ENCODE results near the gene SMARCC1.

SMARCC1 gene

DNA sequence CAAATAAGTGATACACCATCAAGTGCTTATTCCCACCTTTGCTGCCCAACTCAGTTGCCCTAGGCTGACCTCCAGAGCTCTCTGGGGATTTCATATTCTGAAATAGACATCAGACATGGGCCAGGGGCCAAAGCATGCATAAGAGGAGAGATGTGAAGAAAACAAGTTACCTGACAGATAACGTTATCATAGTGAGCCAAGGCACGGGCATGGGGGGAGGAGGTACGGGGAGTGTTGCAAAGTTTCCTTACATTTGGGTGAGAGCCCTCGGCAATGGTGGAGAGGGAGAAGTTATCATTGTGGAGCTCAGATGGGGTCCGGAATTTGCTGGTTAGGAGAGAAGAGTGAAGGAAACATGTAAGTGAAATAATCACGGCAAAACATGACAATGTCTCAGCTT lies 212.8 kb downstream of the SMARCC1 start:
- no peaks in the 10 kb centered on the region for H3K36me3 ChIP-seq (ENCODE audit: insufficient read depth, low read length)
- no peaks in the 10 kb centered on the region for H3K4me1 ChIP-seq (ENCODE audit: insufficient read depth, low read length)
- H3K9me3 ChIP-seq (ENCODE audit: control insufficient read depth, insufficient read depth, low read length), result no peaks in the 10 kb centered on the region
- H3K9ac ChIP-seq (ENCODE audit: low read depth, low read length), result no peak overlapping the region

- H3K4me1 ChIP-seq (ENCODE audit: insufficient read depth, low read length), result no peaks in the 10 kb centered on the region
- no peak overlapping the region for H3K9ac ChIP-seq (ENCODE audit: low read depth, low read length)
- H3K36me3 ChIP-seq (ENCODE audit: insufficient read depth, low read length), result no peaks in the 10 kb centered on the region
- no peaks in the 10 kb centered on the region for H3K9me3 ChIP-seq (ENCODE audit: control insufficient read depth, insufficient read depth, low read length)
Observed at GRCh38 chr3:47567149-47567548, 214.5 kb downstream of the SMARCC1 start.

- Histone ChIP-seq H3K4me1 (ENCODE audit: insufficient read depth, low read length) (no peaks in the 10 kb centered on the region), H3K36me3 (ENCODE audit: insufficient read depth, low read length) (no peaks in the 10 kb centered on the region), H3K9me3 (ENCODE audit: control insufficient read depth, insufficient read depth, low read length) (no peaks in the 10 kb centered on the region), H3K9ac (ENCODE audit: low read depth, low read length) (no peak overlapping the region)
Observed at GRCh38 chr3:47566667-47567066, 215.0 kb downstream of the SMARCC1 start.

DNA sequence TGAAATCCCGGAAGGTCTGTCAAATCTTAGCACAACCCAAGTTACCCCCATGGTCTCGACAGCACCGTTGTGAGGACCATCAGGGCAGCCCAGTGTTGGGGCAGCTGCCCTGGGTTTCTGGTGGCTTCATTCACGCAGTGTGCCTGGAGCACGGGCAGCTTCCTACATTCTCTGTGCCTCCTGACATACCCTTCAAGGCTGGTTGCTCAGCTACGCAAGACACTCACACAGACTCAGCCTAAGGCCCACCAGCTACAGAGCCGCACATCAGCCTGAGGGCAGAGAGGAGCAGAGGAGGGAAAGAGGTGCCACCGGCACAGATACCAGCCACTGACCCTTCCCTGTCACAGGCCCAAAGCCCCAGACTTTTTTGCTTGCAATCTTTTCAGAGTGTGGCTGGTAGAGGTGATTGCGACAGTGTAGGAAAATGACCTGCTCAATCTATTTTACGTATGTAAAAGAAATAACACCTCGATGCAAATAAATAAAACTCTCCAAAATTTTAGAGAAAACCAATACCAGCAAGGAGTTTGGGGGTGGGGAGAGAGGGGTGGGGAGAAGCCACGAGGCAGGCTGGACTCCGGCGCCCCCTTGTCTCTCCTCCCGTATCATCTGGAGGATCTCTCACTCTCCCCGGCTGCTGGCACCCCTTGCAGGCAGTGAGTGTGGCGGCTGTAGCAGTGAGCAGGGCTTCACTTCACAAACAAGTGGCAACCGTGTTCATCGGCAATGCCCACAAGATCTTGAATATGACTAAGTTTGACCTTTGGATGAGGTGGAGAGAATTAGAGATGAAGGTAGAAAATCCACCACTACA lies 215.8 kb downstream of the SMARCC1 start:
- no peak overlapping the region for H3K9ac ChIP-seq (ENCODE audit: low read depth, low read length)
- H3K4me1 ChIP-seq (ENCODE audit: insufficient read depth, low read length), result no peaks in the 10 kb centered on the region
- no peaks in the 10 kb centered on the region for H3K9me3 ChIP-seq (ENCODE audit: control insufficient read depth, insufficient read depth, low read length)
- no peaks in the 10 kb centered on the region for H3K36me3 ChIP-seq (ENCODE audit: insufficient read depth, low read length)

- no peaks in the 10 kb centered on the region for H3K36me3 ChIP-seq (ENCODE audit: insufficient read depth, low read length)
- H3K9me3 ChIP-seq (ENCODE audit: control insufficient read depth, insufficient read depth, low read length), result no peaks in the 10 kb centered on the region
- no peak overlapping the region for H3K9ac ChIP-seq (ENCODE audit: low read depth, low read length)
- H3K4me1 ChIP-seq (ENCODE audit: insufficient read depth, low read length), result no peaks in the 10 kb centered on the region
Observed at GRCh38 chr3:47556351-47556750, 225.3 kb downstream of the SMARCC1 start.

- H3K9ac ChIP-seq (ENCODE audit: low read depth, low read length), result no peak overlapping the region
- H3K9me3 ChIP-seq (ENCODE audit: control insufficient read depth, insufficient read depth, low read length), result no peaks in the 10 kb centered on the region
- no peaks in the 10 kb centered on the region for H3K4me1 ChIP-seq (ENCODE audit: insufficient read depth, low read length)
- H3K36me3 ChIP-seq (ENCODE audit: insufficient read depth, low read length), result no peaks in the 10 kb centered on the region
Observed at GRCh38 chr3:47554335-47554734, 227.4 kb downstream of the SMARCC1 start.

- no peaks in the 10 kb centered on the region for H3K9me3 ChIP-seq (ENCODE audit: control insufficient read depth, insufficient read depth, low read length)
- no peaks in the 10 kb centered on the region for H3K36me3 ChIP-seq (ENCODE audit: insufficient read depth, low read length)
Observed at GRCh38 chr3:47553407-47553806, 228.3 kb downstream of the SMARCC1 start.

DNA sequence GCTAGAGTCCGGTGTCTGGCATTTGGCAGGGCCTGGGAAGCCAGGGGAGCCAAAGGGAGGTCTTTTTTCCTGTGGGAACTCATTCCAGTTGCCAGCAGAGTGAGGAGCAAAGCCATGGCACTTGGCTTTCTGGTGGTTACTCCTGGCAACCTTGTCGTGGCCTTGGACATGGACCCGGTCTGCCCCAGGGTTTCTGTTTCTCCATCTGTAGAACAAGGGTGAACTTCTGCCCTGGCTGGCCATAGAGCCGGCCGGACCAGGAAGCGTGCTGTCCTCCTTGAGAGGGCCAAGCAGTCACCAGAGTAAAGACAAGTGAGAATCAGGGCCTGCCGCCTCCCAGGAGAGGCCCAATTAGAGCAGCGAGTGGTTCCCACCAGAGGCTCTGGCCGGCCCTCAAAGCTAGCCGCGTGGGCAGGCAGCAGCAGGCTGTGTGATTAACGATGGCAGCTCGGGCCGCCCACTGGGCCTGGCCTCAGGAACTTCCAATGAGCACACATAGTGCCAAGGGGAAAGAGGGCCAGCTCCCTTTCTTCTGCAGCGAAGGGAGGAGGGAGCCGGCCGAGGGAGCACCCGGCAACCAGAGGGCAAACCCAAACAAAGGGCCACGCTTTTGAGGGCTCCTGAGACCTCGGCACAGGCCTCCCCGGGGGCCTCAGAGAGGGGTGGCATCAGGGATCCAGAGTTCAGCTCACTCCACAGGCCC lies 239.1 kb downstream of the SMARCC1 start:
- no peaks in the 10 kb centered on the region for H3K4me1 ChIP-seq (ENCODE audit: insufficient read depth, low read length)

More at GRCh38 chr3:47553407-47553806, 228.3 kb downstream of the SMARCC1 start:
- H3K9ac ChIP-seq (ENCODE audit: low read depth, low read length), result no peak overlapping the region
- no peaks in the 10 kb centered on the region for H3K4me1 ChIP-seq (ENCODE audit: insufficient read depth, low read length)

GRCh38 chr3:47541583-47542108 lies 240.0 kb downstream of the SMARCC1 start:
- no peak overlapping the region for H3K9ac ChIP-seq (ENCODE audit: low read depth, low read length)
- no peaks in the 10 kb centered on the region for H3K4me1 ChIP-seq (ENCODE audit: insufficient read depth, low read length)
- H3K9me3 ChIP-seq (ENCODE audit: control insufficient read depth, insufficient read depth, low read length), result no peaks in the 10 kb centered on the region
- no peaks in the 10 kb centered on the region for H3K36me3 ChIP-seq (ENCODE audit: insufficient read depth, low read length)

More for the DNA sequence above, 239.1 kb downstream of the SMARCC1 start:
- no peaks in the 10 kb centered on the region for H3K36me3 ChIP-seq (ENCODE audit: insufficient read depth, low read length)
- no peak overlapping the region for H3K9ac ChIP-seq (ENCODE audit: low read depth, low read length)
- H3K9me3 ChIP-seq (ENCODE audit: control insufficient read depth, insufficient read depth, low read length), result no peaks in the 10 kb centered on the region

DNA sequence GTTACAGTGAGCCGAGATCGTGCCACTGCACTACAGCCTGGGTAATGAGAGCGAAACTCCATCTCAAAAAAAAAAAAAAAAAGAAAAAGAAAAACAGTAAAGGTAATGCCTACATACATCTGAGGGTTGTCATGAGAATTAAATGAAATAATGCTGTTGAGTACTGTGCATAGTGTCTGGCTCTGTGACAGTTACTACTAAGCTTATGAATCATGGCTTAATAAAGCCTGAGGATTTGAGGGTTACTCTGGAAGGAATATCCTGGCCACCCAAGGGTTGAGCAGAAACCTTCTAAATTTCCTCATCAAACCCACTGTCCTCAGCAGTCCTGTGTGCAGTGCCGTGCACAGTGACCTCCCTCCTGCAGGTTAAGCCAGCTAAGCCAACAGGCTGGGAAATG lies 241.4 kb downstream of the SMARCC1 start:
- Histone ChIP-seq H3K9me3 (ENCODE audit: control insufficient read depth, insufficient read depth, low read length) (no peaks in the 10 kb centered on the region), H3K4me1 (ENCODE audit: insufficient read depth, low read length) (no peaks in the 10 kb centered on the region), H3K9ac (ENCODE audit: low read depth, low read length) (no peak overlapping the region), H3K36me3 (ENCODE audit: insufficient read depth, low read length) (no peaks in the 10 kb centered on the region)

DNA sequence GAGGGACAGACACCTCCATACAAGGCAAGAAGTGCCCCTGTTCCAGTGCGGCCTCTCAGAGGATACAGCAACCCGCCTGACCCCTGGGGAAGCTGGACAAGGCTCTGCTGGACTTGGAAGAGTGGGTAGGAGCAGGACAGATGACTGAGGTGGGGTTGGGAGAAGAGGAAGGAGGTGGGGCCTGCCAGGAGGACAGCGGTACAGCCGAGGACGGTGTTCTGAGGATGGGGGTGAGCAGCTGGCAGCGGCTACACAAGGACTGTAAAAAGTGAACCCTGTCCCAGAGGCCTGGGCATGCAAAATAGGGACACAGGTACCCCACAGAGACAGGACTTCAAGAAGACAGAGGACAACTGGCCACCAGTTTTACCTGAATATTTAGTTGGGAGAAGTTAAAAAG lies 244.7 kb downstream of the SMARCC1 start:
- Histone ChIP-seq H3K9ac (ENCODE audit: low read depth, low read length) (no peak overlapping the region), H3K36me3 (ENCODE audit: insufficient read depth, low read length) (no peaks in the 10 kb centered on the region), H3K4me1 (ENCODE audit: insufficient read depth, low read length) (no peaks in the 10 kb centered on the region), H3K9me3 (ENCODE audit: control insufficient read depth, insufficient read depth, low read length) (no peaks in the 10 kb centered on the region; the same call in 1 of the 2 replicates)

DNA sequence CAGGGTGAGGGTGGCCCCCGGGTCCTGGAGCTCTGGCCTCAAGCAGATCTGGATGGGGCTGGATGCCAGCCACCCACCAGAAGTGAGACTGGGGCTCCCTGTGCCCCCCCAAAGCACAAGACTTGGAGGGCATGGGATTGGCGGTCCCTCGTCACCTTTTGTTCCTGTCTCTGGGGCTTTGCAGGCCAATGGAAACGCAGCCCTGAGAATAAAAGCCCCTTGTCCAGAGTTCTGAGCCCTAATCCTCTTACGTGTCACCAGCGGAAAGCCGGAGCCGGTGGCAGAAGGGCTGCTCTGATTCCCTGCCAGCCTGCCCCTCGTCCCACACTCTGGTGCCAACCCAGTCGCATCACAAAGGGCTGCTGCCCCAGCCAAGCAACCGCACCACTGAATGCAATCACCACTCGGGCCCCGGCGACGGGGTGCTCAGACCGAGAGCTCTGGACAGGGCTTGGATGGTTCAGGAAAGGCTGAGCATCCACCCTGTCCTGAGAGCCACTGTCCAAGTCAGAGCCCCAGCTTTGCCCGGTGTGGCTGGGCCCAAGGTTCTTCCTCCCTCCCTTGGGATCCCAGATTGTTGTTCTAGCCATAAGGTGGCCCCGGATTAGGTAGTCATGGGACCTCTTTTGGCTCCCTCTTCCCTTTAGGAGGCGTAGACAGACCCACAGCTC lies 245.3 kb downstream of the SMARCC1 start:
- no peak overlapping the region for H3K9ac ChIP-seq (ENCODE audit: low read depth, low read length)
- H3K36me3 ChIP-seq (ENCODE audit: insufficient read depth, low read length), result no peaks in the 10 kb centered on the region
- H3K9me3 ChIP-seq (ENCODE audit: control insufficient read depth, insufficient read depth, low read length), result no peaks in the 10 kb centered on the region; the same call in 1 of the 2 replicates
- no peaks in the 10 kb centered on the region for H3K4me1 ChIP-seq (ENCODE audit: insufficient read depth, low read length)
